CD4-positive, alpha-beta T cell treated with Interleukin-17A for 4 hours (primary cell): ENCODE results near the gene TERF2IP.

Experiments used
- DNase-seq: peaks from one replicate; pipeline ENCODE4 v3.0.0-alpha.2; 2020; ENCODE audit warnings: mixed read lengths

TERF2IP gene

DNA sequence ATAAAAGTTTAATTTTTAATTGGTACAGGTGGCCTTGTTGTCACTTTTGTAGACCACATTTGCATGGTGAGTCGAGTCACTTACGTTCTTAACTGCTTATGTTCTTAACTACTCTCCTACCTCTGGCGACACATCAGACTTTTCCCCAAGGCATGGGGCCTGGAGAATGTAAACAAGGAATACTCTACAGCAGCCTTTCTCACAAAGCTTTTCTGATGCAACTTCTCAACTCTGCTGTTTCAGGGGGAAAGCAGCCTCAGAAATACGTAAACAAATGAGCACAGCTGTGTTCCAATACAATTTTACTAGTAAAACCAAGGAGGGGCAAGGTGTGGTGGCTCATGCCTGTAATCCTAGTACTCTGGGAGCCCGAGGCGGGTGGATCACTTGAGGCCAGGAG, 7.0 kb upstream of the TERF2IP start:
- DNase-seq = no peak

DNA sequence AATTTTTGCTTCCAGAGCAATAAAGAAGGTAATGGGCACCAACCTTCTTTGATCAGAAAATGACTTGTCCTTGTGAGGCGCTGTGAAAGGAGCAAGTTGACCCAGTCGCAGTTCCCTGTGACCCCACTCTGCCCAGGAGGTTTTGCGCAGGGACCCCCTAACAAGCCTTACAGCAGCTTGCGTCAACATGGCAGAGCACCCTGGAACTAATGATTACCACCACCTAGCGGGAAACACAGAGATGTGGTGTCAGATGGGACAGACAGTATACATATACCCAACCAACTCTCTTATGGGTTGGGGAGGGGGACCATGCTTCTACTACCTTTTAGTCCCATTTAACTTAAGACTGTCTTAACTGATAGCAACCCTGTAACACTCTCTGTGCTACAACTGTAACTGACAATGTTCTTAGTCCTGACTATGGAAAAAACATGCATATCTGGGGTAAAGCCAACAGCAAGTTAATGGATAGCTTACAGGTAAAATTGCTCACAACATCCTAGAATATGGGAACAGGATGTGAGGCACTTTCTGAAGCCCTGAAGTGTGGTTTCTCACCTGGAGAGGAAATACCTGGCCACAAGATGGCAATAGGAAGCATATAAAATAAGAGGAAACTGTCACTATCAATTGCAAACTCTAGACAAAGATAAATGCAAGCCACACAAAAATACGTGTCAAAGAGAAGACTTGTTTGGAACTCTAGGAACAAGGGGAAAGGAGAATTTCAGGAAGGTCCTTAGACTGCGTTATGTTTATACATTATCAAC, 3.1 kb upstream of the TERF2IP start:
- no peak for DNase-seq

DNA sequence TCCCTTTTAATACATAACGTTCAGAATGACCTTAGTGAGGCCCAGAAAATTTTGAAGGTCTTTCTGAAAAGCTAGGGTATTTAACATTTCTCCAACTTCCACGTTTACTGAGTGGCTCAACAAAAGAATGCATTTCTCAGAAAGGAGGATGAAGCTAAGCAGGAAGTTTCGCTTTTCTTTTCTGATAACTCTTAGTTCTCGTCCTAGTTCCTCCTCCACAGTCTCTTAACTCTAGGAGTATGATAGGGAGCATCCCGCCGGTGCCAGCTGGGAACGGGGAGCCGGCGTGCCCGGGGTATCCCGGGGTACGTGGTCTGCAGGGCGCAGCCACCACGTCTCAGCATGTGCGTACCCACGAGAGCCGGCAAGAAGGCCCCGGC, 471 bp upstream of the TERF2IP start:
- DNase-seq = no peak

DNA sequence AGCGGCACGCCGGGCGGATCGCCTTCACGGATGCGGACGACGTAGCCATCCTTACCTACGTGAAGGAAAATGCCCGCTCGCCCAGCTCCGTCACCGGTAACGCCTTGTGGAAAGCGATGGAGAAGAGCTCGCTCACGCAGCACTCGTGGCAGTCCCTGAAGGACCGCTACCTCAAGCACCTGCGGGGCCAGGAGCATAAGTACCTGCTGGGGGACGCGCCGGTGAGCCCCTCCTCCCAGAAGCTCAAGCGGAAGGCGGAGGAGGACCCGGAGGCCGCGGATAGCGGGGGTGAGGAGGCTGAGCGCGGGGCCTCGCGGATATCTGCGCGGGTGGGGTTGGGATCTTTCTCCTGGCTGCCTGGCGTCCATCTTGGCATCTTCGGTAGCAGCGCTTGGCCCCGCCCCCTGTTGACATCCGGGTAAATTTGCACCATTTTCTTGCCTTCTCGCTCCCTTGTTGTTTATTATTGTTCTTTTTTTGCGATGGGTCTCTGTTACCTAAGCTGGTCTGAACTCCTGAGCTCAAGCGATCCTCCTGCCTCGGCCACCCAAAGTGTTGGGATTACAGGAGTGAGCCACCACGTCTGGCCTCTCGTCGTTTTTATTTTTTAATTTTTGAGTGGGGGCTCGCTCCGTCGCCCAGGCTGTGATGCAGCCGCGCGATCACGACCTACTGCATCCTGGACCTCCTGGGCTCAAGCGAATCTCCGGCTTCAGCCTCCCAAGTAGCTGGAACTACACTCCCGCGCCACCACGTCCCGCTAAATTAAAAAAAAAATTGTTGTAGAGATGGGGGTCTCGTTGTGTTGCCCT, 898 bp downstream of the TERF2IP start:
- DNase-seq = peak; percentile 90

DNA sequence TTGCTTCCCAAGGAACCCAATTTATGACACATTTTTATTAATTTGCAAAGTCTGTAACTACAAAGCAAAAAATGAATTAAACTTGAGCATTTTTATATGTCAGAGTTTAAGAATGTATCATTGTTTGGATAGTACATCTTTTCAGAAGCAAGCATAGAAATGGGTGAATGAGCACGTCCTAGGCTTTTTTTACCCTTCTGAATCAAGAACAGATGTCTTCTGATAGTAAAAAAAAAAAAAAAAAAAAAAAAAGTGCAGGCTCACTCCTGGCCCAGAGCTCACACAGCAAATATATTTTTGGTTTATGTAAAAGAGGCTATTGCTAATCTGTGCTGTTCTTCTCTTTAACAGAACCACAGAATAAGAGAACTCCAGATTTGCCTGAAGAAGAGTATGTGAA, 6.3 kb downstream of the TERF2IP start:
- no peak for DNase-seq

DNA sequence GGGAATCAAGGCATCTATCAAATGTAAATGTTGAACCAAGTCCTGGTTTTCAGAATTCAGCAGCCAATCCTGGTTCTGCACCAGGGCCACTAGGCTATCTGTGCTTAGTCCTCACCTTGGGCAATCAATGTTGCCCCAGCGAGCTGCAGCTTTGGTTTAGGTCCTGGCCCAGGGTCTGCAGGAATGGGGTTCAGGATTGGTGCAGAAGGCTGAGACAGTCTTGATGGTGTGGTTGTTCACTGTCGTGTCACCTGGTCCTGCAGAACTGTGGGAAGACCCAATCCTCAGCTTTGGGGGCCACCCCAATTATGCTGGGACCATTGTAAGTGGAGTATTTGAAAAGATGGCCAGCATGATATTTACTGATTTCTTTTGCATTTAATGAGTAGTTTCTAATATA, 10.6 kb downstream of the TERF2IP start:
- DNase-seq = no peak

DNA sequence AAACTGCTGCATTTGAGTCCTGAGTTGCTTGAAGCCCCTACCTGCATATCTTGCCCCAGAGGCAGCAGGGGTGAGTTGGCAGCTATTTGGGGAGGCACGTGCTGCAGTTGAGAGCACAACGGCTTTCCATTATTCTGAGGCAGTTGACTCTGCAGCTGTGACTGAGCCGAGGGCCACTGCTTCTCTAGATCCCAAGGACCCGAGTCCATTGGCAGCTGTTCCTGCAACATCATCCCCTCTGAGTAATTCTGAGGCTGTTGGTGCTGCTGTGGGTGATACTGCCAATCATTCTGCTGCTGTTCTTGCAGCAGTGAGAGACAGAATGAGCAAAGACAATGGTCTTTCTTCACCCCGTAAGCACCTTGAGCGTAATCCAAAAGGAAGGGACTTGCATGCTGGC, 12.7 kb downstream of the TERF2IP start:
- DNase-seq = no peak

DNA sequence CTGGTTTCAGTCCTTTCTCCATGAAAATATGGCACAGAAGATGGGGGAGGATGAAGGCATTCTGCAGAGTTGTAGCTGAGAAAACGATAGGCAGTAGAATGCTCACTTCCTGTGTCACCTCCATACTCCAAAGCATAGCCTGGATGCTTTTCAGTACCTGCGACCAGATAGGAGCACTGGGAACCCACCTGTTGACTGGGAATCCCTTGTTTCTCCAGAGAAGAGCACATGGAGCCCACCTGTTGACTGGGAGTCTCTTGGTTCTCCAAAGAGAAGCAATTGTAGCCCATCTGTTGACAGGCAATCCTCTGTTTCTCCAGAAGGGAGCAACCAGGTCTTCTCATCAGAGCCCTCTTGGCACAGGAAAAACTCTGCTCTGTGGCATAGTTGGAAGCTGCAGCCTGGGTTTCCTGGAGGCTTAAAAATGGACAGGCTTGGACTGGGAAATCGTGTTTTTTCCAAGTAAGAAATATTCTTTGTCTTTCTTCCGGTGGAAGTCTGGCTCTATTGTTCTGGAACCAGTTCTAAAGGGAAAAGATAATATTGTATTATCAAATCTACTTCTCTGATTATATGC, 13.2 kb downstream of the TERF2IP start:
- no peak for DNase-seq

DNA sequence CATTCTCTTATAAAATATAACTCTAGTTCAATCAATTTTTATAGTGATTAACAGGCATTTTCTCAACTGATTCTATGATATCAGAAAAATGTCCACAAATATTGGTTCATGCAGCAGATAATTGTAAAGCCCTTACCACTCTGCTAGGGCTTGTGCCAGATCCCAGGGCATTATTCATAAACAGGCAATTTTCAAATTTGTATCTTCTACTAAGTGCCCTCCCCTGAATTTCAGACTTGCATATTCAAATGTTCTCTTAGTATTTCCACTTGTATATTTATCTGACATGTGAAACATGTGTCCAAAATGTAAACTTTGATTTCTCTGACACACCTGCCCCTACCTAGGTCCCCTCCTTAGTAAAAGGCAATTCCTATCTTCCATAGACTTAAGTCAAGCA, 19.9 kb downstream of the TERF2IP start:
- no peak for DNase-seq

DNA sequence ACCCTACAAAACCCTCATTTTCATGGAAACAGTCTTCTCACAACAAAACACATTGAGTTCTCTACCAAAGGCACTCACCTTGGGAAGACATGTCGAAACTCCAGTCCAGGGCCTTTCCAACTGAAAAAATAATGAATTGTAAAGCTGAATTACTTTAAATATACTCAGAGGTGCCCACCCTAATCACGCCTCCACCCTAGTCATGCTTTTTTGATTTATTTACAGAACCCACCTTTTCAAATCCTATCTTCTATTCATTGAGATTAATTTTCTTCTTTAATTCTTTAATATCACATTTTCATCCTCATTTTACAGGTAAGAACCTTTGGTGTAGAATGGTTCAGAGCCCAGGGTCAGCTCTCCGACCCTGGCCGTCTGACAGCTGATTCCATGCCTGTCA, 29.3 kb downstream of the TERF2IP start, which contains the start of gene CPHXL2:
Gene CPHXL2 (minus strand): TSS at position 101 of the 400 bp plus-strand sequence. CDS start 10 bp downstream, at position 91.
- DNase-seq = no peak

DNA sequence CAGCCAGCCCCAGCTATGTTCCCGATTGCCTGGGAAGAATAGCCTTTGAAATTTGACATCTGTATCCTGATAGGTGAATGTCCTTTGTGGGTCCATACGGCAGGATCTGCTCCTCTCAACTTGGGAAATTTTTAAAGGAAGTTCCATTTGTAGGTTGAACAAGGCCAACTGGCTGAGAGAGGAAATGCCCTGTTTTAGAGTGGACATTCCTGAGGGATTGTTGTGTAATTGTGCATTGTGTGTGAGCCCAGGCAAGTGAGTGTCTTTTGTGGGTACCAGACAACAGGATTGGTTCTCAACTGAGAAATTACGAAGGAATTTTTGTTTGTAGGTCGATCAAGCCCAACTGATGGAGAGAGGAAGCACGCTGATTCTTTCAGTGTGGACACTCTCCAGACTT, 31.8 kb downstream of the TERF2IP start:
- no peak for DNase-seq

DNA sequence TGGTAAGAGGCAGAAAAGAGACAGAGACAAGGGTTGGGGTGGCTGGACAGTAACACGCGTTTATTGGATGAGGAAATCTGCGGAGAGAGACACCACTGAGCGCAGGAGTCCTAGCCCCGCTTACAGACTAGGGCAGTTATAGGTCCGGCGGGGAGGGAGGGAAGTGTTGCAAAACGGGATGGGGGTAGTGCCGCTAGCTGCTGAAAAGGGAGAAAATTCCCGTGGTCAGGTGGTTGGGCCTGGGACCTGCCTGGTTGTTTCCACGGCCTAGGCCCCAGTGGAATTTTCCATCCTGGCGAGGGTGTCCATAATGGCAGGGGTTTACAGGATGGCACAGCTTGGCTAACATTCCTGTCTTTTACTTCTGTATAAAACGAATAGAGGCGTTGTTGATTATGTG, 34.7 kb downstream of the TERF2IP start:
- DNase-seq = no peak

DNA sequence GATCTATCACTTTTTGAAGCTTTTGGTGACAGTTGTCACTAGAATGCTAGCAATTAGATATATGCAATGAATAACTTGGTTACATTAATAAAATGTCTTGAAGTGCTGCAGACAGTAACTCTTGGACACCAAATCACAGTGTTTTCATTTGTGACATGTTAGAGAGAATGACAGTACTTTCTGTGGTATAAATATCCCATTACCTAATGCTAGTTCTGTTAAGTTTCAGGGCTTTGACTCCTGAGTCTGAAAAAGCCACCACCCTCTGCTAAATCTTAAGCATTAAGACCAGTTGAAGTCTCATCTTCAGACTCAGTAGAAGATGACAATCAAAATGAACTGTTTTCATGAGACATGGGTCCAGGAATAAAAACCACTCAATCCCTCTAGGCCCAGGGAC, 39.8 kb downstream of the TERF2IP start:
- DNase-seq = no peak

DNA sequence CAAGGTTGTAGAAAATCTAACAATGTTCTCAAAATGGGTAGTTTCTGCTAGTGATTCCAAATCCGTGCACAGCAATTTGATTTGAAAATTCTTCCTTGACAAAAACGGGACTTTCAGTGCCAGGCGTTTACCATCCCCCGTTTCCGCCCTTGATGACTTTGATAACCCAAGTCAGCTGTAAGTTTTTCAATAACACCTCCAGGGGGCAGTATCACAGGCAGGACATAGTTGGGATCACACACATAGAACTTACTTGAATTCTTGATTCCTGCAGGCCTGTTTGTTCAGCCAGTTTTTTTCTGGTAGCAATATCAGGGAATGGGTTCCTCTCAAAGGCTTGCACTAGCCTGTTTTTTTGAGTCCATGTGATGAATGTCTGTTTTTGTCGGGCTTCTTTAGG, 48.1 kb downstream of the TERF2IP start:
- DNase-seq = no peak

DNA sequence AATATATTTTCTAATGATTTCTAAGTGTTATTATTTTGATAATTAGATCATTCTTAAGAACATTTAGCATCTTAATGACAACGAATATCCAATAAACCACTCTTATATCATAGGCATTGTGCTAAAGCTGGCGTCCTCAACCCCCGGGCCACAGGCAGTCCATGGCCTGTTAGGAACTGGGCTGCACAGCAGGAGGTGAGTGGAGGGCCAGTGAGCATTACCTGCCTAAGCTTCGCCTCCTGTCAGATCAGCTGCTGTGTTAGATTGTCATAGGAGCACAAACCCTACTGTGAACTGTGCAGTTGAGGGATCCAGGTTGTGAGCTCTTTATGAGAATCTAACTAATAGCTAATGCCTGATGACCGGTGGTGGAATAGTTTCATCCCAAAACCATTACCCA, 50.0 kb downstream of the TERF2IP start:
- no peak for DNase-seq

DNA sequence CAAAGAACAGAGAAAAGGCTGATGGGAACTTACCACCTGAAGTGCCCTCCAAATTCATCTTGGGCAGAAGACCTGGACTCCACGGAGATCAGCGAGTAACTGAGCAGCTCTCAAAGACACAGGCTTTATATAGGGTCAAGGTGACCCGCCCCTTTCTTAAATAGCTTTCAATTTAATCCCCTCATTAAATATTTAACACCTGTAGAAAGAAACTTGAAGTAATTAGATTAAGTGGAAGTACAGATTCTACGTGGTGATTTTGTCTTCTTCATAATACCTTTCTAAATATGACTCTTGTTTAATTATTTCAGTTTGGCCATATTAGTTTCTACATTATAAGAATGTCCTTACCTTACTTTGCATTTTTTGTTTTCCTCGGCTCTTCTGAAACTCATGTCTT, 53.8 kb downstream of the TERF2IP start, which contains the start of gene DUXB:
Gene DUXB (minus strand): TSS at position 101 of the 400 bp plus-strand sequence. CDS start 43 bp downstream, at position 58.
- no peak for DNase-seq

DNA sequence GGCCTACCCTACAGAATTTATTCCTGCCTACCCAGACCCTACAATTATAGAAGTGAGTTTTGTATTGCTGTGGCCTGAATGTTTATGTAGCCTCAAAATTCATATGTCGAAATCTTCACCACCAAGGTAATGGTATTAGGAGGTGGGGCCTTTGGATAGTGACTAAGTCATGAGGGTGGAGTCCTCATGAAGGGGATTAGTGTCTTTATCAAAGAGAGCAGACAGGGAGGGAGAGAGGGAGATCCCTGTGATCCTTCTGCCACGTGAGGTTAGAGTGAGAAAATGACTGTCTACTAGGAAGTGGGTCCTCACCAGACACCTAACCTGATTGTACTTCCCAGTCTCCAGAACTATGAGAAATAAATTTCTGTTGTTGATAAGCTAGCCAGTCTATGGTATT, 54.7 kb downstream of the TERF2IP start:
- no peak for DNase-seq

DNA sequence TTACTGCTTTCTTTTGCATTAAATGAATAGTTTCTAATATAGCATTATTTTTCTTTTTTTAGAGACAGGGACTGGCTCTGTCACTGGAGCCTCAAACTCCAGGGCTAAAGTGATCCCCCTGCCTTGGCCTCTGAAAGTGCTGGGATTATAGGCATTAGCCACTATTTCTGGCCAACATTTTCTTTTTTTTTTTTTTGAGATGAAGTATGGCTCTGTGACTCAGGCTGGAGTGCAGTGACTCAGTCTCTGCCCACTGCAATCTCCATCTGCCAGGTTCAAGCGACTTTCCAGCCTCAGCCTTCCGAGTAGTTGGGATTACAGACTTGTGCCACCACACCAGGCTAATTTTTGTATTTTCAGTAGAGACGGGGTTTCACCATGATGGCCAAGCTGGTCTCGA, 55.7 kb downstream of the TERF2IP start:
- DNase-seq = no peak
